CD4-positive, alpha-beta memory T cell (primary cell): ENCODE data around the gene ZSCAN10. TPM values are rescaled to one million over a fixed set of nuclear protein-coding genes. Genes with fewer than 3 reads are reported as not detected.

ENCODE experiments used
- CTCF ChIA-PET: fragments of 350-600 bp; sonication (Branson Sonifier 250); formaldehyde crosslinking; loops from one replicate; lab custom pipeline; 2021; ENCODE audit warnings: inconsistent platforms; ENCODE audit not compliant: partially characterized antibody; lab: Charles Lee
- POLR2A ChIA-PET: fragments of 350-600 bp; sonication (Branson Sonifier 250); formaldehyde crosslinking; loops from one replicate; lab custom pipeline; 2021; ENCODE audit not compliant: partially characterized antibody; lab: Charles Lee
- DNase-seq, 5 donors: peaks; one replicate each; pipeline versions ENCODE4 v3.0.0 to v3.0.0-alpha.2; 2020 to 2022; ENCODE audit warnings: mixed read lengths in 1 of 5
- H3K27ac ChIP-seq: one replicate; pipeline ENCODE4 v1.7.0; 2013; ENCODE audit warnings: low read depth, low read length
- H3K27me3 ChIP-seq: 2 replicates; pipeline ENCODE4 v1.7.0; 2013; ENCODE audit warnings: mild to moderate bottlenecking, low read length, moderate library complexity; ENCODE audit not compliant: insufficient read depth
- H3K36me3 ChIP-seq: 2 replicates; pipeline ENCODE4 v1.7.0; 2013; ENCODE audit warnings: mild to moderate bottlenecking, low read length, moderate library complexity; ENCODE audit not compliant: insufficient read depth
- H3K4me1 ChIP-seq: 2 replicates; pipeline ENCODE4 v1.7.0; 2013; ENCODE audit warnings: mild to moderate bottlenecking, low read length, moderate library complexity; ENCODE audit not compliant: insufficient read depth
- H3K4me3 ChIP-seq, 2 donors: one replicate each; pipeline ENCODE4 v1.7.0; 2013; ENCODE audit warnings: low read length in 2 of 2, mild to moderate bottlenecking in 1 of 2
- H3K9me3 ChIP-seq, 2 donors: one replicate each; pipeline ENCODE4 v1.7.0; 2013; ENCODE audit warnings: low read length in 2 of 2, control low read depth in 1 of 2; ENCODE audit not compliant: control insufficient read depth in 1 of 2
- H3K27ac Mint-ChIP-seq, 7 donors: one replicate each; pipeline ENCODE4 v1.8.0; 2020 to 2021; ENCODE audit warnings: mixed read lengths in 7 of 7, mild to moderate bottlenecking in 6 of 7, inconsistent platforms in 3 of 7, moderate library complexity in 3 of 7
- H3K27me3 Mint-ChIP-seq, 2 donors: one replicate each; pipeline ENCODE4 v1.8.0; 2020 to 2021; ENCODE audit warnings: mixed read lengths in 2 of 2
- H3K36me3 Mint-ChIP-seq, 2 donors: one replicate each; pipeline ENCODE4 v1.8.0; 2020 to 2021; ENCODE audit warnings: mixed read lengths in 2 of 2, inconsistent platforms in 1 of 2, mild to moderate bottlenecking in 1 of 2
- H3K4me1 Mint-ChIP-seq, 4 donors: one replicate each; pipeline ENCODE4 v1.8.0; 2020 to 2021; ENCODE audit warnings: mixed read lengths in 4 of 4, mild to moderate bottlenecking in 1 of 4
- H3K4me3 Mint-ChIP-seq, 8 donors: one replicate each; pipeline ENCODE4 v1.8.0; 2020 to 2021; ENCODE audit warnings: mixed read lengths in 8 of 8, mild to moderate bottlenecking in 7 of 8, moderate library complexity in 6 of 8, inconsistent platforms in 3 of 8
- H3K9me3 Mint-ChIP-seq, 8 donors: one replicate each; pipeline ENCODE4 v1.8.0; 2020 to 2021; ENCODE audit warnings: mixed read lengths in 8 of 8, mild to moderate bottlenecking in 5 of 8, inconsistent platforms in 3 of 8, moderate library complexity in 1 of 8
- intact Hi-C: fragments of 100-400 bp; cut with micrococcal nuclease; formaldehyde crosslinking; loops from one replicate; pipeline ENCODE4 v1.15.1; 2023
- polyA plus RNA-seq, 2 donors: library from polyadenylated mRNA; unstranded; fragments of 300-500 nt; fragmentation: Illumina TruSeq; gene quantifications; one replicate each; pipeline ENCODE4 v1.2.3, GENCODE V29; 2021
- total RNA-seq, 2 experiments: library from RNA; stranded (reverse); gene quantifications; one replicate each; pipeline ENCODE4 v1.2.3, GENCODE V29; 2021

Gene ZSCAN10
- total and polyA plus RNA-seq, 4 experiments from 2014 or later = 0.15 TPM; not detected in 3

GRCh38 chr16:3099732-3100499 is 822 bp upstream of the ZSCAN10 start:
- ChIA-PET POLR2A (interaction anchor here (0.8 to 12.6 kb wide), 14 partner anchors 9 to 72 kb away, joined by 3 to 146 read pairs (median 9); partner anchors contain the start of genes IL32 and ZNF213), CTCF (interaction anchor here (0.6 to 17.8 kb wide), 7 partner anchors 10 to 193 kb away, joined by 3 to 376 read pairs (median 15); partner anchors contain the start of genes IL32 and ZNF213)
- peak overlapping the region; percentile 77 to 90 (median 86) for H3K4me3 Mint-ChIP-seq
- intact Hi-C loops = loop anchor here (1.0 to 2.0 kb wide), 3 partner anchors 24 to 69 kb away; no protein-coding TSS in a partner anchor
- no peaks in the 10 kb centered on the region for H3K27me3 ChIP-seq
- H3K9me3 Mint-ChIP-seq = no peaks in the 10 kb centered on the region
- peak overlapping the region; percentile 19 to 23 for H3K4me3 ChIP-seq
- no peaks in the 10 kb centered on the region for H3K9me3 ChIP-seq
- peak overlapping the region; percentile 82 to 97 (median 93) for H3K27ac Mint-ChIP-seq
- peak overlapping the region; percentile 33 for H3K27ac ChIP-seq
- H3K36me3 ChIP-seq = no peaks in the 10 kb centered on the region
- peaks cover 19 to 68% (median 44%) of the 10 kb centered on the region in 4 donors for H3K4me1 Mint-ChIP-seq
- DNase-seq = peak; percentile 80 to 89 (median 82)
- no peaks in the 10 kb centered on the region for H3K27me3 Mint-ChIP-seq
- H3K36me3 Mint-ChIP-seq = no peaks in the 10 kb centered on the region
- H3K4me1 ChIP-seq = peaks cover 58% of the 10 kb centered on the region

GRCh38 chr16:3099395-3099731 is 269 bp upstream of the ZSCAN10 start:
- H3K27ac ChIP-seq = no peak overlapping the region
- Mint-ChIP-seq H3K4me1 (peaks cover 25 to 70% (median 49%) of the 10 kb centered on the region in 4 donors), H3K4me3 (peak overlapping the region in 2 of 8 donors; percentile 77 to 88), H3K36me3 (no peaks in the 10 kb centered on the region), H3K9me3 (no peaks in the 10 kb centered on the region), H3K27me3 (no peaks in the 10 kb centered on the region), H3K27ac (peak overlapping the region in 3 of 7 donors; percentile 12 to 88 (median 82))
- ChIA-PET CTCF (interaction anchor here (0.6 to 17.8 kb wide), 6 partner anchors 22 to 192 kb away, joined by 3 to 376 read pairs (median 42); partner anchors contain the start of genes IL32 and ZNF213), POLR2A (interaction anchor here (0.8 to 12.6 kb wide), 14 partner anchors 9 to 68 kb away, joined by 3 to 146 read pairs (median 9); partner anchors contain the start of genes IL32 and ZNF213)
- peaks cover 63% of the 10 kb centered on the region for H3K4me1 ChIP-seq
- no peaks in the 10 kb centered on the region for H3K36me3 ChIP-seq
- H3K27me3 ChIP-seq = no peaks in the 10 kb centered on the region
- no peaks in the 10 kb centered on the region for H3K9me3 ChIP-seq
- H3K4me3 ChIP-seq = peak overlapping the region in 1 of 2 donors; percentile 19
- intact Hi-C loops = no loop called here
- no peak for DNase-seq

GRCh38 chr16:3097266-3097665 is 1.8 kb downstream of the ZSCAN10 start:
- peaks cover 56% of the 10 kb centered on the region for H3K4me1 ChIP-seq
- POLR2A ChIA-PET = interaction anchor here (0.7 to 12.6 kb wide), 8 partner anchors 13 to 116 kb away, joined by 3 to 146 read pairs (median 6); partner anchors contain the start of genes IL32 and ZNF213

GRCh38 chr16:3096362-3096761 is 2.7 kb downstream of the ZSCAN10 start:
- H3K4me3 Mint-ChIP-seq = no peak overlapping the region
- Histone ChIP-seq H3K27me3 (no peaks in the 10 kb centered on the region), H3K27ac (peak overlapping the region; percentile 14), H3K4me1 (peaks cover 51% of the 10 kb centered on the region), H3K36me3 (no peaks in the 10 kb centered on the region), H3K4me3 (no peak overlapping the region), H3K9me3 (no peaks in the 10 kb centered on the region)
- CTCF ChIA-PET = interaction anchor here (0.9 to 17.8 kb wide), 21 partner anchors 8 to 76 kb away, joined by 3 to 376 read pairs (median 4); partner anchors contain the start of genes HCFC1R1, IL32, THOC6 and ZNF213
- H3K27me3 Mint-ChIP-seq = no peaks in the 10 kb centered on the region
- DNase-seq = no peak
- H3K4me1 Mint-ChIP-seq = peaks cover 20 to 61% (median 42%) of the 10 kb centered on the region in 4 donors
- POLR2A ChIA-PET = interaction anchor here (1.0 to 12.6 kb wide), 10 partner anchors 13 to 39 kb away, joined by 3 to 146 read pairs (median 5); partner anchors contain the start of genes IL32 and ZNF213
- H3K27ac Mint-ChIP-seq = peak overlapping the region in 5 of 7 donors; percentile 68 to 92 (median 84)
- intact Hi-C loops = loop anchor here (1.0 kb wide), 2 partner anchors 33 to 70 kb away; no protein-coding TSS in a partner anchor
- no peaks in the 10 kb centered on the region for H3K36me3 Mint-ChIP-seq
- no peaks in the 10 kb centered on the region for H3K9me3 Mint-ChIP-seq

More at GRCh38 chr16:3097266-3097665, 1.8 kb downstream of the ZSCAN10 start:
- DNase-seq = no peak
- Histone ChIP-seq H3K27me3 (no peaks in the 10 kb centered on the region), H3K27ac (no peak overlapping the region), H3K36me3 (no peaks in the 10 kb centered on the region), H3K9me3 (no peaks in the 10 kb centered on the region), H3K4me3 (no peak overlapping the region)
- Mint-ChIP-seq H3K9me3 (no peaks in the 10 kb centered on the region), H3K27me3 (no peaks in the 10 kb centered on the region), H3K27ac (peak overlapping the region in 4 of 7 donors; percentile 31 to 87 (median 78)), H3K4me3 (peak overlapping the region in 1 of 8 donors; percentile 3), H3K4me1 (peaks cover 25 to 62% (median 44%) of the 10 kb centered on the region in 4 donors), H3K36me3 (no peaks in the 10 kb centered on the region)
- intact Hi-C loops = no loop called here
- CTCF ChIA-PET = interaction anchor here (0.9 to 17.8 kb wide), 7 partner anchors 9 to 69 kb away, joined by 3 to 376 read pairs (median 11); partner anchors contain the start of genes IL32 and ZNF213

- intact Hi-C loops = loop anchor here (1.0 kb wide), 2 partner anchors 33 to 70 kb away; no protein-coding TSS in a partner anchor
- ChIA-PET CTCF (interaction anchor here (0.8 to 17.8 kb wide), 22 partner anchors 10 to 76 kb away, joined by 3 to 376 read pairs (median 4); partner anchors contain the start of genes HCFC1R1, IL32, THOC6 and ZNF213), POLR2A (interaction anchor here (1.1 to 12.6 kb wide), 7 partner anchors 12 to 39 kb away, joined by 3 to 146 read pairs (median 17); partner anchors contain the start of genes IL32 and ZNF213)
- H3K27ac Mint-ChIP-seq = peak overlapping the region; percentile 68 to 92 (median 79)
- H3K9me3 Mint-ChIP-seq = no peaks in the 10 kb centered on the region
- peaks cover 15 to 61% (median 41%) of the 10 kb centered on the region in 4 donors for H3K4me1 Mint-ChIP-seq
- H3K4me3 Mint-ChIP-seq = peak overlapping the region in 4 of 8 donors; percentile 11 to 53 (median 46)
- peak overlapping the region; percentile 14 for H3K27ac ChIP-seq
- no peak overlapping the region for H3K4me3 ChIP-seq
- DNase-seq = peak; percentile 59 to 80 (median 64)
- no peaks in the 10 kb centered on the region for H3K27me3 ChIP-seq
- H3K4me1 ChIP-seq = peaks cover 51% of the 10 kb centered on the region
- no peaks in the 10 kb centered on the region for H3K27me3 Mint-ChIP-seq
- no peaks in the 10 kb centered on the region for H3K9me3 ChIP-seq
- no peaks in the 10 kb centered on the region for H3K36me3 Mint-ChIP-seq
- no peaks in the 10 kb centered on the region for H3K36me3 ChIP-seq
These were observed 3.2 kb downstream of the ZSCAN10 start for GRCh38 chr16:3095869-3096268.

GRCh38 chr16:3094289-3095027 is 4.6 kb downstream of the ZSCAN10 start:
- Mint-ChIP-seq H3K4me3 (peak overlapping the region in 5 of 8 donors; percentile 3 to 77 (median 22)), H3K27me3 (no peaks in the 10 kb centered on the region), H3K4me1 (peaks cover 9 to 56% (median 32%) of the 10 kb centered on the region in 4 donors), H3K9me3 (no peaks in the 10 kb centered on the region), H3K36me3 (no peaks in the 10 kb centered on the region), H3K27ac (peak overlapping the region; percentile 17 to 95 (median 78))
- Histone ChIP-seq H3K36me3 (no peaks in the 10 kb centered on the region), H3K27me3 (no peaks in the 10 kb centered on the region), H3K4me3 (no peak overlapping the region), H3K4me1 (peaks cover 45% of the 10 kb centered on the region), H3K9me3 (no peaks in the 10 kb centered on the region), H3K27ac (no peak overlapping the region)
- ChIA-PET POLR2A (interaction anchor here (1.7 to 12.6 kb wide), 8 partner anchors 18 to 36 kb away, joined by 6 to 146 read pairs (median 26); partner anchors contain the start of gene IL32), CTCF (interaction anchor here (1.4 to 17.8 kb wide), 6 partner anchors 14 to 36 kb away, joined by 3 to 376 read pairs (median 10); partner anchors contain the start of genes IL32 and ZNF213)
- intact Hi-C loops = loop anchor here (1.0 kb wide), 3 partner anchors 30 to 406 kb away; no protein-coding TSS in a partner anchor
- peak; percentile 58 to 76 (median 66) for DNase-seq
